Measurements from ENCODE around the gene SCGB3A1.

- TF ChIP-seq, protein P1, sequence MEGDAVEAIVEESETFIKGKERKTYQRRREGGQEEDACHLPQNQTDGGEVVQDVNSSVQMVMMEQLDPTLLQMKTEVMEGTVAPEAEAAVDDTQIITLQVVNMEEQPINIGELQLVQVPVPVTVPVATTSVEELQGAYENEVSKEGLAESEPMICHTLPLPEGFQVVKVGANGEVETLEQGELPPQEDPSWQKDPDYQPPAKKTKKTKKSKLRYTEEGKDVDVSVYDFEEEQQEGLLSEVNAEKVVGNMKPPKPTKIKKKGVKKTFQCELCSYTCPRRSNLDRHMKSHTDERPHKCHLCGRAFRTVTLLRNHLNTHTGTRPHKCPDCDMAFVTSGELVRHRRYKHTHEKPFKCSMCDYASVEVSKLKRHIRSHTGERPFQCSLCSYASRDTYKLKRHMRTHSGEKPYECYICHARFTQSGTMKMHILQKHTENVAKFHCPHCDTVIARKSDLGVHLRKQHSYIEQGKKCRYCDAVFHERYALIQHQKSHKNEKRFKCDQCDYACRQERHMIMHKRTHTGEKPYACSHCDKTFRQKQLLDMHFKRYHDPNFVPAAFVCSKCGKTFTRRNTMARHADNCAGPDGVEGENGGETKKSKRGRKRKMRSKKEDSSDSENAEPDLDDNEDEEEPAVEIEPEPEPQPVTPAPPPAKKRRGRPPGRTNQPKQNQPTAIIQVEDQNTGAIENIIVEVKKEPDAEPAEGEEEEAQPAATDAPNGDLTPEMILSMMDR (conservative IDR thresholded peaks at IDR 0.05; ENCODE audit: low read length): no peak
- no peak for TF ChIP-seq EZH2phosphoT487 (IDR thresholded peaks at IDR 0.05; ENCODE audit: borderline replicate concordance)
Observed at GRCh38 chr5:180621311-180621710, 30.0 kb upstream of the SCGB3A1 start.

Measured in Loucy (cell line).